ENCODE results near the gene LOXL1. TPM values are rescaled to one million over a fixed set of nuclear protein-coding genes. Genes with fewer than 3 reads are reported as not detected.

The LOXL1 gene
- total and polyA plus RNA-seq, 9 of the 15 experiments (the other 6 are each of a cell fraction or from before 2014, with no cell fraction given) = 0.14 TPM; not detected in 8

- no peak for TF ChIP-seq CHD7 (IDR thresholded peaks at IDR 0.05; ENCODE audit: low read depth, low read length)
- no peak for TF ChIP-seq TEAD2 (tag; IDR thresholded peaks at IDR 0.05)
- no peak for TF ChIP-seq GTF2E2 (tag; IDR thresholded peaks at IDR 0.05)
- TF ChIP-seq EGR1 (conservative IDR thresholded peaks at IDR 0.05) = no peak
- no peak for TF ChIP-seq DNMT1 (IDR thresholded peaks at IDR 0.05)
- TF ChIP-seq ZNF224 (CRISPR knock-in tag; IDR thresholded peaks at IDR 0.05) = no peak
- intact Hi-C loops (cut with micrococcal nuclease) = no loop called here
- 36% methylated on average over 3 of the region's 3 CpGs for WGBS (ENCODE audit: insufficient coverage, low coverage, missing lambda C conversion rate)
- H3K9ac ChIP-seq (ENCODE audit: insufficient read depth in 1 of 2, low read depth in 2 of 2, low read length in 2 of 2) = no peak overlapping the region
- no peaks in the 10 kb centered on the region for H3K79me2 ChIP-seq (ENCODE audit: control insufficient read depth, insufficient read depth, low read length)
- H3K9me3 ChIP-seq (replicated peaks; ENCODE audit: control insufficient read depth, insufficient read depth, low read depth, low read length) = no peaks in the 10 kb centered on the region; the same call in 1 of the 2 replicates
- no peak overlapping the region for H3K27ac ChIP-seq (ENCODE audit: extremely low read depth, low read depth, low read length)
- H4K20me1 ChIP-seq (replicated peaks; ENCODE audit: control insufficient read depth, insufficient read depth, low read length) = no peaks in the 10 kb centered on the region
- ATAC-seq (no peak), DNase-seq (ENCODE audit: extremely low read depth in 1 of 4, low spot score in 3 of 4) (no peak), FAIRE-seq (no peak)
- no TSS peak for BruUV-seq (replicated peaks)
- ChIA-PET CTCF (ENCODE audit: low intra/inter-chr PET ratio) (no interaction called here), POLR2A (interaction anchor here (0.7 to 1.3 kb wide), 3 partner anchors 11 to 27 kb away, joined by 3 to 4 read pairs (median 4); no protein-coding TSS in a partner anchor)
- no peaks in the 10 kb centered on the region for H3K36me3 ChIP-seq (ENCODE audit: control insufficient read depth, insufficient read depth, low read length)
- H3K9me1 ChIP-seq (ENCODE audit: control insufficient read depth, insufficient read depth, low read length) = no peaks in the 10 kb centered on the region
- no peak overlapping the region for H2AFZ ChIP-seq (ENCODE audit: low read depth, low read length)
- H3K4me2 ChIP-seq (ENCODE audit: insufficient read depth, low read length) = no peak overlapping the region
- no peak overlapping the region for H3K4me3 ChIP-seq
- in situ Hi-C loops (cut with MboI) = loop anchor here (5.0 kb wide), 1 partner anchor 58 kb away; no protein-coding TSS in a partner anchor
- peaks cover 4 to 17% of the 10 kb centered on the region in 2 experiments; a peak in 4 of 5 replicates for H3K4me1 ChIP-seq (replicated peaks in 1 of 2; ENCODE audit: control insufficient read depth in 2 of 2, insufficient read depth in 2 of 2, low read length in 2 of 2)
- peaks cover 0 to 15% of the 10 kb centered on the region in 2 experiments; a peak in 3 of 5 replicates for H3K27me3 ChIP-seq (ENCODE audit: control insufficient read depth in 2 of 2, insufficient read depth in 2 of 2, low read length in 2 of 2)
Measured at GRCh38 chr15:73978896-73979295, 52.6 kb downstream of the LOXL1 start.

Measured in K562 (cell line).